IMR-90 (cell line): ENCODE measurements around the gene ZNF341. TPM values are rescaled to one million over a fixed set of nuclear protein-coding genes. Genes with fewer than 3 reads are reported as not detected.

Experiments
- ATAC-seq: fragments of 200-7000 bp; cut with Tn5 transposase; 2 replicates; pipeline ENCODE4 v1.9.1; 2020; ENCODE audit warnings: low read depth, mild to moderate bottlenecking, moderate library complexity
- BruUV-seq: library from RNA; stranded (reverse); fragments of 400-500 nt; replicated peaks from 2 replicates; lab custom pipeline; 2021; lab: Mats Ljungman, UMichigan
- CTCF ChIA-PET: fragments of 300-600 bp; formaldehyde crosslinking; extraction: SDS; loops from one replicate; lab custom pipeline; 2021; ENCODE audit warnings: antibody characterized with exemption; lab: Yijun Ruan, JAX
- POLR2A ChIA-PET: fragments of 300-600 bp; sonication (Branson Sonifier 250); formaldehyde crosslinking; loops from one replicate; lab custom pipeline; 2022; ENCODE audit warnings: antibody characterized with exemption; ENCODE audit not compliant: unreplicated experiment; lab: Charles Lee
- DNase-seq: peaks from one replicate; pipeline ENCODE4 v3.0.0; 2013
- H2AFZ ChIP-seq: replicated peaks from 2 replicates; pipeline ENCODE3; 2013; ENCODE audit warnings: low read length, mild to moderate bottlenecking; ENCODE audit not compliant: poor library complexity
- H2AK5ac ChIP-seq: 2 replicates; pipeline ENCODE4 v1.6.1; 2013; ENCODE audit warnings: low read depth, low read length, inconsistent platforms
- H2AK9ac ChIP-seq: replicated peaks from 2 replicates; pipeline ENCODE3; 2013; ENCODE audit warnings: mild to moderate bottlenecking, low read depth, low read length, moderate library complexity; ENCODE audit not compliant: poor library complexity
- H2BK120ac ChIP-seq: 2 replicates; pipeline ENCODE4 v1.6.1; 2013; ENCODE audit warnings: low read depth, low read length, inconsistent platforms
- H2BK15ac ChIP-seq: 3 replicates; pipeline ENCODE4 v1.6.1; 2013; ENCODE audit warnings: low read depth, low read length, inconsistent platforms
- H2BK20ac ChIP-seq: 2 replicates; pipeline ENCODE4 v1.6.1; 2013; ENCODE audit warnings: low read depth, mild to moderate bottlenecking, inconsistent platforms, low read length, moderate library complexity
- H2BK5ac ChIP-seq: 2 replicates; pipeline ENCODE4 v1.6.1; 2013; ENCODE audit warnings: mild to moderate bottlenecking, low read depth, low read length, inconsistent platforms; ENCODE audit not compliant: poor library complexity, severe bottlenecking
- H3K14ac ChIP-seq: replicated peaks from 2 replicates; pipeline ENCODE4 v1.6.1; 2013; ENCODE audit warnings: low read depth, low read length, inconsistent platforms
- H3K18ac ChIP-seq: 2 replicates; pipeline ENCODE4 v1.6.1; 2013; ENCODE audit warnings: low read depth, low read length, control low read depth
- H3K23ac ChIP-seq: 2 replicates; pipeline ENCODE4 v1.6.1; 2013; ENCODE audit warnings: low read depth, low read length, inconsistent platforms
- H3K27ac ChIP-seq: 2 replicates; pipeline ENCODE4 v1.5.1; 2013; ENCODE audit warnings: mild to moderate bottlenecking, control low read depth, low read length; ENCODE audit not compliant: insufficient read depth
- H3K27me3 ChIP-seq: 2 replicates; pipeline ENCODE4 v1.6.1; 2013; ENCODE audit warnings: low read length; ENCODE audit not compliant: control insufficient read depth, insufficient read depth
- H3K36me3 ChIP-seq: 2 replicates; pipeline ENCODE4 v1.6.1; 2013; ENCODE audit warnings: low read length, mixed read lengths; ENCODE audit not compliant: control insufficient read depth, insufficient read depth
- H3K4ac ChIP-seq: 2 replicates; pipeline ENCODE4 v1.6.1; 2013; ENCODE audit warnings: low read depth, low read length, inconsistent platforms
- H3K4me1 ChIP-seq: 2 replicates; pipeline ENCODE4 v1.6.1; 2013; ENCODE audit warnings: low read length, mixed read lengths; ENCODE audit not compliant: control insufficient read depth, insufficient read depth
- H3K4me2 ChIP-seq: 2 replicates; pipeline ENCODE4 v1.6.1; 2013; ENCODE audit warnings: low read depth, mild to moderate bottlenecking, control low read depth, low read length, moderate library complexity
- H3K4me3 ChIP-seq: 2 replicates; pipeline ENCODE4 v1.5.1; 2013; ENCODE audit warnings: low read depth, mild to moderate bottlenecking, control low read depth, low read length, moderate library complexity; ENCODE audit not compliant: insufficient read depth
- H3K56ac ChIP-seq: 2 replicates; pipeline ENCODE4 v1.6.1; 2013; ENCODE audit warnings: low read length, inconsistent platforms; ENCODE audit not compliant: insufficient read depth; ENCODE audit errors: extremely low read depth
- H3K79me1 ChIP-seq, 2 experiments: 2 replicates each; pipeline ENCODE4 v1.6.1; 2013; ENCODE audit warnings: low read length in 2 of 2, inconsistent platforms in 1 of 2, low read depth in 1 of 2
- H3K9ac ChIP-seq: 2 replicates; pipeline ENCODE4 v1.6.1; 2013; ENCODE audit warnings: low read depth, low read length, control low read depth
- H3K9me1 ChIP-seq: 2 replicates; pipeline ENCODE4 v1.6.1; 2013; ENCODE audit warnings: low read length, inconsistent platforms; ENCODE audit not compliant: insufficient read depth
- H3K9me3 ChIP-seq: 2 replicates; pipeline ENCODE4 v1.6.1; 2013; ENCODE audit warnings: low read length; ENCODE audit not compliant: control insufficient read depth, insufficient read depth
- H4K20me1 ChIP-seq: 2 replicates; pipeline ENCODE4 v1.6.1; 2013; ENCODE audit warnings: low read length, inconsistent platforms; ENCODE audit not compliant: insufficient read depth
- H4K5ac ChIP-seq: 2 replicates; pipeline ENCODE4 v1.6.1; 2013; ENCODE audit warnings: mild to moderate bottlenecking, low read depth, low read length, control low read depth
- H4K8ac ChIP-seq, 2 experiments: 2 replicates each; pipeline ENCODE4 v1.6.1; 2013; ENCODE audit warnings: low read depth in 2 of 2, low read length in 2 of 2, control low read depth in 1 of 2, inconsistent platforms in 1 of 2
- H4K91ac ChIP-seq: 2 replicates; pipeline ENCODE4 v1.6.1; 2013; ENCODE audit warnings: low read depth, low read length, inconsistent platforms; ENCODE audit not compliant: insufficient read depth
- MAZ ChIP-seq: IDR thresholded peaks from 2 replicates; pipeline ENCODE4 v1.6.1; 2012; ENCODE audit warnings: low read depth, mild to moderate bottlenecking, low read length, improper control_type of control experiment, moderate library complexity, borderline replicate concordance
- MXI1 ChIP-seq: IDR thresholded peaks from 2 replicates; pipeline ENCODE4 v1.6.1; 2012; ENCODE audit warnings: low read depth, mild to moderate bottlenecking, low read length, moderate library complexity, borderline replicate concordance
- WGBS, 2 experiments: methylation state at CpG; one replicate each; pipeline versions ENCODE4 v1.1.5 to v1.1.7; 2013; ENCODE audit warnings: missing lambda C conversion rate in 2 of 2; ENCODE audit not compliant: insufficient read length in 1 of 2; ENCODE audit errors: extremely low coverage in 2 of 2; 5-methylcytosine and 5-hydroxymethylcytosine counted together
- dilution Hi-C: fragments of 300-500 bp; cut with HindIII; formaldehyde crosslinking; loops from one replicate; pipeline ENCODE4 v1.14.3; 2018; ENCODE audit warnings: low sequenced_read_pairs; ENCODE audit not compliant: unreplicated experiment
- in situ Hi-C: fragments of 300-500 bp; cut with MboI; formaldehyde crosslinking; loops from 3 replicates; pipeline ENCODE4 v1.14.3; 2019; ENCODE audit warnings: low sequenced_read_pairs, inconsistent platforms, mixed read lengths
- intact Hi-C: fragments of 100-400 bp; cut with micrococcal nuclease; formaldehyde crosslinking; loops from 2 replicates; pipeline ENCODE4 v1.10.0; 2022
- polyA plus RNA-seq, 3 experiments: library from polyadenylated mRNA; depleted of rRNA; stranded (reverse); fragments of >200 nt; gene quantifications; 2 replicates each; pipeline ENCODE4 v1.2.3, GENCODE V29; 2012; ENCODE audit warnings: low replicate concordance in 1 of 3
- total RNA-seq: library from RNA; depleted of rRNA; stranded (reverse); fragments of >200 nt; gene quantifications from 2 replicates; pipeline ENCODE4 v1.2.3, GENCODE V29; 2012

The ZNF341 gene
- total and polyA plus RNA-seq, 2 of the 4 experiments (the other 2 are of a cell fraction) = 1.1 to 3.4 TPM

DNA sequence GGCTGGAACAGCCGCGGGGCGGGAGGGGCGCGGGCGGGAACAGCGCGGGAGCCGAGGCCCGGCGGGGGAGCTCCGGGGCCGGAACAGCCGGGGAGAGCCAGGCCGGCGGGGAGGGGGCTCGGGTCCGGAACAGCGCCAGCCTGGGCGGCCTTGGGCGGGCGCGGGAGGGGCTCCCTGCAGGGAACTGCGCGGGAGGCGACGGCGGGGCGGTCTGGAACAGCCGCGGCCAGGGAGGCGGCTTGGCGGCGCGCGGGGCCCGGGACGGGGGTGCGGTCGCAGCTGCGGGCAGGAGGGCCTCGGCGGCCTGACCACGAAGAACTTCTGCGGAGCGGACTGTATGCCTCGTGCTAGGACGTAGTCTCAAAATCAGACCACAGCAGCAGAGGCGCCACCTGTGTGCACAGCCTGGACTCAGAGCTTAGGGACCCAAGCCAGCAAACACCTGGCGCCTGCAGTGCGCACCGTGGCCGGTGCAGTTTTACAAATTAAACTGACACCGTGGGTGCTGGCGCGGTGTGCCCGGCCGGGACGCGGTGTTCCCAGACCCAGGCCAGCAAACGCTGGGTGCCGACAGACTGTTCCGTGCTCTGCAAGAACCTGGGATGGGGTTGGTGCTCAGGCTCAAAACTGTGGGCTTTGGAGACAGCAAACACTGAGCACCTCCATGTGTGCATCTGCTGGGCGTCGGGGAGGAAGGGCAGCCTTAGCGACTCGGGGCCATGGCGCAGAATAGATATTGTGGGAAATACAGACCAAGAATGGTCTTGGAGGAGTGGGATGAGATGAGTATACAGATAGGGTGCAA lies 572 bp downstream of the ZNF341 start:
- TF ChIP-seq MAZ = 0 out of 2 replicates have a peak, but pooled peaks have one; percentile 2
- TF ChIP-seq MXI1 = no peak
- H3K4me3 ChIP-seq = peak overlapping the region; percentile 43
- H3K56ac ChIP-seq = peak overlapping the region; percentile 76
- peak overlapping the region; percentile 55 for H3K4ac ChIP-seq
- H2AK9ac ChIP-seq = peak overlapping the region; percentile 59
- ChIA-PET POLR2A (interaction anchor here (0.6 kb wide), 1 partner anchor 260 kb away, joined by 3 read pairs; no protein-coding TSS in a partner anchor), CTCF (interaction anchor here (0.8 to 1.1 kb wide), 3 partner anchors 71 to 260 kb away, joined by 3 read pairs; no protein-coding TSS in a partner anchor)
- DNase-seq = no peak
- H3K27me3 ChIP-seq = no peaks in the 10 kb centered on the region; the same call in 1 of the 2 replicates
- H3K79me1 ChIP-seq = peaks cover 12 to 33% of the 10 kb centered on the region in 2 experiments; a peak in 3 of 4 replicates
- no TSS peak for BruUV-seq
- peak overlapping the region; percentile 47; the same call in 1 of the 3 replicates for H2BK15ac ChIP-seq
- peak overlapping the region; percentile 85; the same call in 1 of the 2 replicates for H3K23ac ChIP-seq
- intact Hi-C loops (loop anchor here (5.0 kb wide), 2 partner anchors 65 to 80 kb away; partner anchors contain the start of genes ACTL10 and CHMP4B), dilution Hi-C loops (no loop called here), in situ Hi-C loops (no loop called here)
- peak overlapping the region; percentile 50 for H3K14ac ChIP-seq
- peaks cover 18% of the 10 kb centered on the region for H3K4me1 ChIP-seq
- peak; percentile 1; the same call in 1 of the 2 replicates for ATAC-seq
- H3K4me2 ChIP-seq = peak overlapping the region; percentile 67
- 1% methylated on average over 20 of the region's 68 CpGs; no CpG with 5 or more reads in 1 of the 2 experiments for WGBS, 2 experiments
- no peaks in the 10 kb centered on the region for H4K20me1 ChIP-seq
- H3K36me3 ChIP-seq = peaks cover 1% of the 10 kb centered on the region; the same call in 1 of the 2 replicates
- peaks cover 7% of the 10 kb centered on the region for H3K9me3 ChIP-seq
- peak overlapping the region; percentile 83 for H2AK5ac ChIP-seq
- peak overlapping the region; percentile 61 for H3K9ac ChIP-seq
- H2BK120ac ChIP-seq = peak overlapping the region; percentile 26
- H2BK5ac ChIP-seq = peak overlapping the region; percentile 49
- peak overlapping the region; percentile 99 for H2AFZ ChIP-seq
- H3K9me1 ChIP-seq = peaks cover 7% of the 10 kb centered on the region; the same call in 1 of the 2 replicates
- H3K18ac ChIP-seq = peak overlapping the region; percentile 3
- no peak overlapping the region for H2BK20ac ChIP-seq
- H4K5ac ChIP-seq = peak overlapping the region; percentile 21
- H3K27ac ChIP-seq = peak overlapping the region; percentile 71
- H4K91ac ChIP-seq = peak overlapping the region; percentile 35
- H4K8ac ChIP-seq = peak overlapping the region; percentile 94 to 97
